ENCODE results near the gene C14orf93. TPM values are rescaled to one million over a fixed set of nuclear protein-coding genes. Genes with fewer than 3 reads are reported as not detected.

The C14orf93 gene
- total RNA-seq, 3 donors from 2014 or later (not counting 1 experiment from before 2014, with no cell fraction given) = 12.1 to 15.1 (median 13.6) TPM

DNA sequence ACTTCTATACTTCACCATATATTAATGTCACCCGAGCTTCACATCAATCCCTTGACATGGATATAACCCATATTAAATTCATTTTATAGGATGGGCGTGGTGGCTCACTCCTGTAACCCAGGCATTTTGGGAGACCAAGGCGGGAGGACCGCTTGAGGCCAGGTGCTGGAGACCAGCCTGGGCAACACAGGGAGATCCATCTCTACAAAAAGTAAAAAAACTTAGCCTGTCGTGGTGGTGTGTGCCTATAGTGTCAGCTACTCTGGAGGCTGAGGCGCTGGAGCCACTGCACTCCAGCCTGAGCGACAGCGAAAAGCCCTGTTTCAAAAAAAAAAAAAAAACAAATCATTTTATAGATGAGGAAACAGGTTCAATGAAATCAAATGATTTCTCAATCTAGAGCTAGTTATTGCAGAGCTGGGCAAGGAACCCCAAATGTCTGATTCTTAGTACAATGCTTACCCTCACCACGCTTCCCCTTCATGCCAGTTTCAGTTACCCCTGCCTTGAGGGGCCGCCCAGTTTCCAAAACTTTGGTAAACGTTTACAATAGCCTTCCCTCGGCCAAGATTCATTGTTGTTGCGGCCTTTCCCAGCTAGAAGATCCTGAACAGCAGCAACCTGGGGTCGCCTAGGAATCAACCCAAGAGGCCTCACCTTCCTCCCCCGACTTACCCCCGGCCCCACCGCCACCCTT lies 24.0 kb upstream of the C14orf93 start:
- no peaks in the 10 kb centered on the region for H3K9me3 ChIP-seq (ENCODE audit: control insufficient read depth, insufficient read depth, low read length)
- H3K27me3 ChIP-seq (ENCODE audit: control insufficient read depth, insufficient read depth, low read length) = no peaks in the 10 kb centered on the region
- 37% methylated on average over 14 of the region's 17 CpGs for WGBS (ENCODE audit: insufficient coverage)
- peak in 1 of 2 donors; percentile 32 for DNase-seq
- Mint-ChIP-seq H3K4me3 (peak overlapping the region; percentile 90), H3K9me3 (no peaks in the 10 kb centered on the region), H3K27ac (peak overlapping the region; percentile 98 to 100), H3K36me3 (peaks cover 9% of the 10 kb centered on the region), H3K27me3 (ENCODE audit: low read depth in 2 of 2) (no peaks in the 10 kb centered on the region), H3K4me1 (peaks cover 32 to 39% of the 10 kb centered on the region in 2 donors)
- peaks cover 17% of the 10 kb centered on the region for H3K4me1 ChIP-seq (ENCODE audit: control insufficient read depth, insufficient read depth, low read length)
- no peak for ATAC-seq
- intact Hi-C loops (cut with micrococcal nuclease) = loop anchor here (1.0 to 2.0 kb wide), 3 partner anchors 27 to 105 kb away; partner anchors contain the start of genes ACIN1, C14orf119 and PRMT5
- peaks cover 19% of the 10 kb centered on the region for H3K36me3 ChIP-seq (ENCODE audit: control insufficient read depth, insufficient read depth, low read length)
- peak overlapping the region; percentile 74 for H3K4me3 ChIP-seq (ENCODE audit: low read length)
- peak overlapping the region; percentile 93 for H3K27ac ChIP-seq (ENCODE audit: low read length)
- TF ChIP-seq, protein P1, sequence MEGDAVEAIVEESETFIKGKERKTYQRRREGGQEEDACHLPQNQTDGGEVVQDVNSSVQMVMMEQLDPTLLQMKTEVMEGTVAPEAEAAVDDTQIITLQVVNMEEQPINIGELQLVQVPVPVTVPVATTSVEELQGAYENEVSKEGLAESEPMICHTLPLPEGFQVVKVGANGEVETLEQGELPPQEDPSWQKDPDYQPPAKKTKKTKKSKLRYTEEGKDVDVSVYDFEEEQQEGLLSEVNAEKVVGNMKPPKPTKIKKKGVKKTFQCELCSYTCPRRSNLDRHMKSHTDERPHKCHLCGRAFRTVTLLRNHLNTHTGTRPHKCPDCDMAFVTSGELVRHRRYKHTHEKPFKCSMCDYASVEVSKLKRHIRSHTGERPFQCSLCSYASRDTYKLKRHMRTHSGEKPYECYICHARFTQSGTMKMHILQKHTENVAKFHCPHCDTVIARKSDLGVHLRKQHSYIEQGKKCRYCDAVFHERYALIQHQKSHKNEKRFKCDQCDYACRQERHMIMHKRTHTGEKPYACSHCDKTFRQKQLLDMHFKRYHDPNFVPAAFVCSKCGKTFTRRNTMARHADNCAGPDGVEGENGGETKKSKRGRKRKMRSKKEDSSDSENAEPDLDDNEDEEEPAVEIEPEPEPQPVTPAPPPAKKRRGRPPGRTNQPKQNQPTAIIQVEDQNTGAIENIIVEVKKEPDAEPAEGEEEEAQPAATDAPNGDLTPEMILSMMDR (IDR thresholded peaks at IDR 0.05) = no peak

DNA sequence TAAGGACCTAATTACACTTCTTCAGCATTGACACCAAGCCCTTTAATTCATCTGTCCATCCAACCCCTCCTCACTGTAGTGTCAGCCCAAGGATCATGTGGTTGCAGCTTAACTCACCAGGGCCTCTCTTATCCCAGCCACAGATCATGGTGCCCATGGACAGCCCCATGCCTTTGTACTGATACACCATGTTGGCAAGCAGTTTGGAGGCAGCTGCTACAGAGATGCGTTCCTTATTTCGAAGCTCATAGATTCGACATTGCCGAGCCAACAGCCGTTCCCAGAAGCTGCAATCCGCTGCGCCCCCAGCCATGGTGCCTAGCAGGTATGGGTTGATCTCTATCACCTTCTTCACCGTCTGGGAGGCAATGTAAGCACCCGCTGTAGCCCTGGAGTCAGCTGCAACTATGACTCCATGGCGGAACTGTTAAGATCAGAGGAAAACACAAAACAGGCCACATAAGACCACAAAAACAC lies 23.3 kb upstream of the C14orf93 start:
- Histone ChIP-seq H3K27ac (ENCODE audit: low read length) (no peak overlapping the region), H3K9me3 (ENCODE audit: control insufficient read depth, insufficient read depth, low read length) (no peaks in the 10 kb centered on the region), H3K4me3 (ENCODE audit: low read length) (no peak overlapping the region), H3K36me3 (ENCODE audit: control insufficient read depth, insufficient read depth, low read length) (peaks cover 22% of the 10 kb centered on the region), H3K4me1 (ENCODE audit: control insufficient read depth, insufficient read depth, low read length) (peaks cover 18% of the 10 kb centered on the region), H3K27me3 (ENCODE audit: control insufficient read depth, insufficient read depth, low read length) (no peaks in the 10 kb centered on the region)
- DNase-seq (no peak), ATAC-seq (no peak)
- TF ChIP-seq, protein P1 (IDR thresholded peaks at IDR 0.05) = no peak
- peaks cover 37 to 44% of the 10 kb centered on the region in 2 donors for H3K4me1 Mint-ChIP-seq
- no peaks in the 10 kb centered on the region for H3K9me3 Mint-ChIP-seq
- 92% methylated on average over 10 of the region's 10 CpGs for whole genome bisulfite sequencing (ENCODE audit: insufficient coverage)
- no peaks in the 10 kb centered on the region for H3K27me3 Mint-ChIP-seq (ENCODE audit: low read depth in 2 of 2)
- intact Hi-C loops (cut with micrococcal nuclease) = no loop called here
- H3K36me3 Mint-ChIP-seq = peaks cover 9% of the 10 kb centered on the region
- H3K4me3 Mint-ChIP-seq = peak overlapping the region; percentile 90
- H3K27ac Mint-ChIP-seq = peak overlapping the region; percentile 98 to 100

DNA sequence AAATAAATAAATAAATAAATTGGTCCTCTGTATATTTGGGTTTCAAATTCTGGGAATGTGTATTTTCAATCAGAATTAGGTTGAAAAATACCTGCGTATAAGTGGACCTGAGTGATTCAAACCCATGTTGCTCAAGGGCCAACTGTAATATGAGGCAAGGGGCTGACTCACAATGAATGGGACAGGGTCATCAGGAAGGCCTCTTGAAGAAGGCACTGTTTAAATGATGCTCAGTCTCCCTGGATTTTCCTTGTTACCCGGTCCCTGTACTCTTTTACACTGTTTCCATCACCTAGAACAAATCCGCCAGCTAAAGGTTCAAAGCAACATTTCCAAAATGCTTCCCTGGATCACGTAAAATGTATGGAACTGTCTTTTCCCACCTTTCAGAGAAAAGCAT lies 21.0 kb upstream of the C14orf93 start:
- Histone ChIP-seq H3K9me3 (ENCODE audit: control insufficient read depth, insufficient read depth, low read length) (no peaks in the 10 kb centered on the region), H3K27me3 (ENCODE audit: control insufficient read depth, insufficient read depth, low read length) (no peaks in the 10 kb centered on the region), H3K27ac (ENCODE audit: low read length) (no peak overlapping the region), H3K4me1 (ENCODE audit: control insufficient read depth, insufficient read depth, low read length) (peaks cover 18% of the 10 kb centered on the region), H3K4me3 (ENCODE audit: low read length) (no peak overlapping the region), H3K36me3 (ENCODE audit: control insufficient read depth, insufficient read depth, low read length) (peaks cover 33% of the 10 kb centered on the region)
- intact Hi-C loops (cut with micrococcal nuclease) = no loop called here
- WGBS (ENCODE audit: insufficient coverage) = 98% methylated on average over 4 of the region's 4 CpGs
- Mint-ChIP-seq H3K4me1 (peaks cover 42 to 44% of the 10 kb centered on the region in 2 donors), H3K36me3 (peaks cover 9% of the 10 kb centered on the region), H3K4me3 (peak overlapping the region; percentile 59), H3K27me3 (ENCODE audit: low read depth in 2 of 2) (no peaks in the 10 kb centered on the region), H3K27ac (no peak overlapping the region), H3K9me3 (no peaks in the 10 kb centered on the region)
- TF ChIP-seq, protein P1 (IDR thresholded peaks at IDR 0.05) = no peak
- ATAC-seq (no peak), DNase-seq (no peak)
